Adrenal gland (tissue), 12 donors: Measurements from ENCODE around the gene AAR2. TPM values are rescaled to one million over a fixed set of nuclear protein-coding genes. Genes with fewer than 3 reads are reported as not detected.

Experiments used
- DNase-seq, 7 donors: peaks; one replicate each; pipeline ENCODE4 v3.0.0-alpha.2; 2019 to 2020
- H3K27ac ChIP-seq, 5 donors: fragments of 200-600 bp; sonication (generic) in 4 of 5; 1 replicate in 3 of 5; 2 replicates in 2 of 5; pipeline versions ENCODE4 v1.5.1 to v1.8.0; 2016 to 2020; ENCODE audit warnings: mild to moderate bottlenecking in 1 of 5
- H3K27me3 ChIP-seq: fragments of 200-600 bp; 2 replicates; pipeline ENCODE4 v1.8.0; 2021
- H3K36me3 ChIP-seq, 2 donors: fragments of 200-600 bp; replicated peaks in 1 of 2; 1 replicate in 1 of 2; 2 replicates in 1 of 2; pipeline versions ENCODE4 v1.5.1 to v1.8.0; 2018 to 2022
- H3K4me1 ChIP-seq, 2 donors: fragments of 200-600 bp; replicated peaks in 1 of 2; 1 replicate in 1 of 2; 2 replicates in 1 of 2; pipeline versions ENCODE4 v1.5.1 to v1.8.0; 2018 to 2021
- H3K4me3 ChIP-seq, 4 donors: fragments of 200-600 bp; sonication (generic) in 3 of 4; one replicate each; pipeline ENCODE4 v1.5.1; 2016 to 2018
- H3K9me3 ChIP-seq, 3 donors: fragments of 200-600 bp; sonication (generic) in 1 of 3; replicated peaks in 1 of 3; 1 replicate in 2 of 3; 2 replicates in 1 of 3; pipeline versions ENCODE4 v1.5.1 to v1.8.0; 2016 to 2021
- POLR2A ChIP-seq, 2 donors: fragments of 450-650 bp; IDR thresholded peaks; one replicate each; pipeline ENCODE4 v1.6.1; 2017; ENCODE audit warnings: antibody characterized with exemption in 2 of 2, mild to moderate bottlenecking in 2 of 2, moderate library complexity in 1 of 2
- WGBS, 4 donors: extraction: QIAGEN DNeasy Blood & Tissue Kit in 2 of 4; methylation state at CpG; one replicate each; pipeline versions ENCODE4 v1.1.5 to v1.1.7; 2013 to 2017; 5-methylcytosine and 5-hydroxymethylcytosine counted together
- intact Hi-C, 2 donors: fragments of 100-400 bp; cut with DNase I; formaldehyde crosslinking; loops; one replicate each; pipeline versions ENCODE4 v1.14.1 to v1.15.0; 2022 to 2023
- polyA plus RNA-seq, 3 donors: library from polyadenylated mRNA; stranded (reverse); fragments of 200-250 nt in 2 of 3; fragments of 350-450 nt in 1 of 3; fragmentation: Illumina TruSeq in 1 of 3; extraction: RNeasy Lipid Tissue Mini Kit (QIAGEN cat#74804) in 1 of 3; gene quantifications; one replicate each; pipeline ENCODE4 v1.2.3, GENCODE V29; 2013 to 2014
- total RNA-seq, 9 donors: library from RNA; depleted of rRNA in 4 of 9; stranded (reverse); fragments of >200 nt in 4 of 9; fragments of 120-200 nt in 1 of 9; fragmentation: NEBNext Ultra II Directional in 1 of 9; extraction: Animal tissue kit (Norgen Biotek cat#: 25700) in 1 of 9; gene quantifications; one replicate each; pipeline versions ENCODE4 v1.1.0 to v1.2.4, GENCODE V29; 2013 to 2023
- TF ChIP-seq, protein P1 (sequence below), 6 experiments: fragments of 450-650 bp in 4 of 6; fragments of 200-600 bp in 2 of 6; sonication (generic) in 1 of 6; IDR thresholded peaks; 1 replicate in 5 of 6; 2 replicates in 1 of 6; pipeline versions ENCODE4 v1.5.1 to v1.8.0; 2016 to 2021; ENCODE audit warnings: antibody characterized with exemption in 6 of 6, mild to moderate bottlenecking in 2 of 6, moderate library complexity in 1 of 6
- donor health status: healthy with polysubstance abuse.
- donor health status: Bipolar disorder and iron deficiency.
- donor health status: DM: yes; HTN: yes; CAD: no.
- donor health status: DM: no; HTN: no; CAD: no.
- donor health status: DM: no; HTN: no; CAD: no.
- donor health status: DM: yes; HTN: yes; CAD: no.

The AAR2 gene
- total and polyA plus RNA-seq, 12 donors, result 11.7 to 50.4 (median 32.6) TPM

DNA sequence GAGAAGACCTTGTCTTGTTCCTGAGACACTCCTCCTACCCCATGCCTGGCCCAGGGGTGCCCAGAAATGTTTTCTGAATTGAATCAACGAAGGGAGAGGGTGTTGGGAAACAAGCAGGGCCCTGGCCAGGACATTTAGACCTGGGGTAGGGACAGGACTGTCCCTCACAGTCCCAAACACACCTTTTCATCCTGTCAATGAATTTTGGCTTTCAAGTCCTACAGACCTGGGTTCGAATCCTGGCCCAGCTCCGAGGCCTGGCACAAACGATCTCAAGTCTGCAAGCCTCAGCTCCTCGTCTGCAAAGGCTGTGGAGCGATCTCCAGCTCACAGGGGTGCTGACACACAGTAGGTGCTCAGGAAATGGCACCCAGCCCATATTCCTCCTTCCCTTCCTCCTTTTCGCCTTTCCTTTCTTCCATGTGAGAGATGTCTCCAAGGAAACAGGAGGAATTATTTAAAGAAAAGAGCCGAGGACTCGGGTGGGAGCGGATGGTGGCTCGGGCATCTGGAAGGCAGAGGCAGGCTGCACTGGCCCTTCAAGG, 62.6 kb downstream of the AAR2 start:
- TF ChIP-seq, protein P1, sequence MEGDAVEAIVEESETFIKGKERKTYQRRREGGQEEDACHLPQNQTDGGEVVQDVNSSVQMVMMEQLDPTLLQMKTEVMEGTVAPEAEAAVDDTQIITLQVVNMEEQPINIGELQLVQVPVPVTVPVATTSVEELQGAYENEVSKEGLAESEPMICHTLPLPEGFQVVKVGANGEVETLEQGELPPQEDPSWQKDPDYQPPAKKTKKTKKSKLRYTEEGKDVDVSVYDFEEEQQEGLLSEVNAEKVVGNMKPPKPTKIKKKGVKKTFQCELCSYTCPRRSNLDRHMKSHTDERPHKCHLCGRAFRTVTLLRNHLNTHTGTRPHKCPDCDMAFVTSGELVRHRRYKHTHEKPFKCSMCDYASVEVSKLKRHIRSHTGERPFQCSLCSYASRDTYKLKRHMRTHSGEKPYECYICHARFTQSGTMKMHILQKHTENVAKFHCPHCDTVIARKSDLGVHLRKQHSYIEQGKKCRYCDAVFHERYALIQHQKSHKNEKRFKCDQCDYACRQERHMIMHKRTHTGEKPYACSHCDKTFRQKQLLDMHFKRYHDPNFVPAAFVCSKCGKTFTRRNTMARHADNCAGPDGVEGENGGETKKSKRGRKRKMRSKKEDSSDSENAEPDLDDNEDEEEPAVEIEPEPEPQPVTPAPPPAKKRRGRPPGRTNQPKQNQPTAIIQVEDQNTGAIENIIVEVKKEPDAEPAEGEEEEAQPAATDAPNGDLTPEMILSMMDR (IDR thresholded peaks at IDR 0.05), result no peak
- no peak for TF ChIP-seq POLR2A (IDR thresholded peaks at IDR 0.05)
- intact Hi-C loops, result no loop called here
- Histone ChIP-seq H3K27ac (no peak overlapping the region), H3K27me3 (peaks cover 7% of the 10 kb centered on the region), H3K36me3 (no peaks in the 10 kb centered on the region), H3K9me3 (no peaks in the 10 kb centered on the region), H3K4me1 (no peaks in the 10 kb centered on the region), H3K4me3 (no peak overlapping the region)
- WGBS, 4 donors, result 77 to 84% (median 78%) methylated on average over 11 of the region's 11 CpGs
- DNase-seq, result peak in 1 of 7 donors; percentile 30

DNA sequence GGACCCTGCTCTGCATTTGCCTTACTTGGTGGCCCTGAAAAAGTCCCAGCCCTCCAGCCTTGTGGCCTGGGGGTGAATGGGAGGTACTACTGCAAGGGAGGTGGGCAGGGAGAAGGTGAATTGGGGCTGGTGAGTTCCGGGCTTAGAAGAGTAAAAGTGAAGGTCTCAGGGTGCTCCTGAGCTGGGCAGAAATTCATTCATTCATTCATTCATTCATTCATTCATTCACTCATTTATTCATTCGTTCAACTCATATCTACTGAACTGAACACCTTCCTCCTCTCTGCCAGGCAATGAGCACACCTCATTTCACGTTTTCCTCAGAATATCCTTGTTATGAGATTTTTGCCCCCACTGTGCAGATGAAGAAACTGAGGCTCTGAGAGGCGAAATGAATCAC, 63.2 kb downstream of the AAR2 start:
- Histone ChIP-seq H3K4me1 (no peaks in the 10 kb centered on the region), H3K4me3 (no peak overlapping the region), H3K36me3 (no peaks in the 10 kb centered on the region), H3K27me3 (peaks cover 5% of the 10 kb centered on the region), H3K27ac (no peak overlapping the region), H3K9me3 (no peaks in the 10 kb centered on the region)
- intact Hi-C loops, result no loop called here
- DNase-seq, result no peak
- 57 to 74% (median 71%) methylated on average over 4 of the region's 4 CpGs for WGBS, 4 donors
- TF ChIP-seq, protein P1 (IDR thresholded peaks at IDR 0.05), result no peak
- TF ChIP-seq POLR2A (IDR thresholded peaks at IDR 0.05), result no peak

DNA sequence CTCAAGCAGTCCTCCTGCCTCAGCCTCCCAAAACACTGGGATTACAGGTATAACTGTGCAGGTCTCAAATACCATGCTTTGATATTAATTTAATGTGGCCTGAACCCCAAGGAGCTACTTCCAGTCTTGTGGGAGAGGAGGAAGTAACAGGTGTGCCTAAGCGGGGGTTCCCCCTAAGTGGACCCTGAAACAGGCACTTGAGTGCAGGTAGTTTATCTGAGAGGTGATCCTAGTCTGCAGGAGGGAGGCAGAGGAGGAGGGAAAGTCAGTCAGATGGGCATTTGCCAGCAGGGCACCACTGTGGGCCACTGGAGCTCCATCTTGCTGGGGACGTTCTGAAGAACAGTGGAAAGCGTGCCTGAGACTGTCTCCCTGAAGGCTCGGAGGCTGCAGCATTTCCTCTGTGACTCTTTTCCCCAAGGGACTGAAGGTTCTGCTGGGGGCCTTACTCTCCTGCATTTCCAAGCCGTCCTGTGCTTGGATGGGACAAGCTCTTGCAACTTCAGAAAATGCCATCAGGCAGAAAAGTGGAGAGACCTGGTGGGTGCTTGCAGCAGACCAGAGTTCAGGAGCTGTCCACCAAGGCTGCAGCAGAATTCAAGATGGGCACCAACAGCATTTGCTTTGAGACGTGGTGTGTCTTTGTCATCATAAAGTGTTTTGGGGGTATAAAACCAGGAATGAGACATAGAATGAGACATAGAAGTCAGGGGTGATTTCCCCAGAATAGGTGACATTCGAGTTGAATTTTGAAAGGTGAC, 65.3 kb downstream of the AAR2 start:
- Histone ChIP-seq H3K4me1 (peaks cover 1 to 2% of the 10 kb centered on the region in 2 donors), H3K36me3 (no peaks in the 10 kb centered on the region), H3K4me3 (no peak overlapping the region), H3K27me3 (peaks cover 17% of the 10 kb centered on the region), H3K27ac (no peak overlapping the region), H3K9me3 (no peaks in the 10 kb centered on the region)
- intact Hi-C loops, result no loop called here
- DNase-seq, result no peak
- 67 to 70% (median 69%) methylated on average over 4 to 7 of the region's 7 CpGs for WGBS, 4 donors
- TF ChIP-seq, protein P1 (IDR thresholded peaks at IDR 0.05), result no peak
- TF ChIP-seq POLR2A (IDR thresholded peaks at IDR 0.05), result no peak

DNA sequence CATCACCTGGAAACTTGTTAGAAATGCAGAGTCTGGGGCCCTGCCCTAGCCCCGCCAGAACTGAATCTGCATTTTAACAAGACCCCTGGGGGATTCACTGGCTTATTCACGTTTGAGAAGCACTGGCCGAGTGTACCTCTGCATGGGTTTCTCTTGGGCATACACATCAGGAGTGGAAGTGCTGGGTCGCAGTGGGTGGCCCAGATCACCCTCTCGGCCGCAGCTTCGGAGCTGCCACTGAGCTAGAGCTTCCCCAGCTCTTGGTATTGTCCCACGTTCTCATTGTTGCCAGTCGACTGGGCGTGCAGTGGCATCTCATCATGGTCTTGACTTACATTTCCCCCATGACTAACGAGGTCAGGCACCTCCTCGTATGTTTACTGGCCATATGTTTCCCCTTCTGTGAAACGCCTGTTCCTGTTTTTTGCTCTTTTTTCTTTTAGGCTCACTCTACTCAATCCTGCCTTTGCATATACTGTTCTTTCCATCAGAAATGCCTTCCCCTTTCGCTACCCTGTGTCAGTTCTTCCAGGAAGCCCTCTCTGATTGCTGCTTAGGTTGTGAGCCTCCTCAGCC, 66.8 kb downstream of the AAR2 start:
- peaks cover 7% of the 10 kb centered on the region in 2 donors for H3K4me1 ChIP-seq
- no peaks in the 10 kb centered on the region for H3K9me3 ChIP-seq
- H3K27me3 ChIP-seq, result peaks cover 30% of the 10 kb centered on the region
- peak in 1 of 7 donors; percentile 2 for DNase-seq
- WGBS, 4 donors, result 44 to 52% (median 47%) methylated on average over 14 of the region's 14 CpGs
- TF ChIP-seq POLR2A (IDR thresholded peaks at IDR 0.05), result no peak
- TF ChIP-seq, protein P1 (IDR thresholded peaks at IDR 0.05), result no peak
- intact Hi-C loops, result no loop called here
- no peaks in the 10 kb centered on the region for H3K36me3 ChIP-seq
- no peak overlapping the region for H3K4me3 ChIP-seq
- no peak overlapping the region for H3K27ac ChIP-seq
